Measurements from ENCODE around the gene PPP2R1B.

PPP2R1B gene

GRCh38 chr11:111749646-111750045 lies 16.5 kb downstream of the PPP2R1B start:
- no peak for DNase-seq (ENCODE audit: extremely low read depth in 1 of 2, low read depth in 1 of 2)

- no peak for DNase-seq (ENCODE audit: extremely low read depth in 1 of 2, low read depth in 1 of 2)
Observed at GRCh38 chr11:111748035-111748804, 18.0 kb downstream of the PPP2R1B start.

GRCh38 chr11:111745719-111746504 lies 20.3 kb downstream of the PPP2R1B start:
- DNase-seq (ENCODE audit: extremely low read depth in 1 of 2, low read depth in 1 of 2): no peak

GRCh38 chr11:111743700-111744099 lies 22.5 kb downstream of the PPP2R1B start:
- no peak for DNase-seq (ENCODE audit: extremely low read depth in 1 of 2, low read depth in 1 of 2)

- DNase-seq (ENCODE audit: extremely low read depth in 1 of 2, low read depth in 1 of 2): no peak
Observed at GRCh38 chr11:111741751-111742150, 24.4 kb downstream of the PPP2R1B start.

GRCh38 chr11:111739299-111739698 lies 26.9 kb downstream of the PPP2R1B start:
- no peak for DNase-seq (ENCODE audit: extremely low read depth in 1 of 2, low read depth in 1 of 2)

GRCh38 chr11:111737444-111738210 lies 28.6 kb downstream of the PPP2R1B start:
- DNase-seq (ENCODE audit: extremely low read depth in 1 of 2, low read depth in 1 of 2): no peak

- DNase-seq (ENCODE audit: extremely low read depth in 1 of 2, low read depth in 1 of 2): no peak
Observed at GRCh38 chr11:111736621-111737443, 29.4 kb downstream of the PPP2R1B start.

- DNase-seq (ENCODE audit: extremely low read depth in 1 of 2, low read depth in 1 of 2): no peak
Observed at GRCh38 chr11:111736181-111736590, 30.0 kb downstream of the PPP2R1B start.

- no peak for DNase-seq (ENCODE audit: extremely low read depth in 1 of 2, low read depth in 1 of 2)
Observed at GRCh38 chr11:111735262-111736116, 30.7 kb downstream of the PPP2R1B start.

- DNase-seq (ENCODE audit: extremely low read depth in 1 of 2, low read depth in 1 of 2): no peak
Observed at GRCh38 chr11:111734954-111735261, 31.3 kb downstream of the PPP2R1B start.

- DNase-seq (ENCODE audit: extremely low read depth in 1 of 2, low read depth in 1 of 2): no peak
Observed at GRCh38 chr11:111734101-111734953, 31.9 kb downstream of the PPP2R1B start.

- no peak for DNase-seq (ENCODE audit: extremely low read depth in 1 of 2, low read depth in 1 of 2)
Observed at GRCh38 chr11:111733611-111734088, 32.5 kb downstream of the PPP2R1B start.

- DNase-seq (ENCODE audit: extremely low read depth in 1 of 2, low read depth in 1 of 2): no peak
Observed at GRCh38 chr11:111733016-111733415, 33.2 kb downstream of the PPP2R1B start.

- no peak for DNase-seq (ENCODE audit: extremely low read depth in 1 of 2, low read depth in 1 of 2)
Observed at GRCh38 chr11:111731821-111732220, 34.4 kb downstream of the PPP2R1B start.

- DNase-seq (ENCODE audit: extremely low read depth in 1 of 2, low read depth in 1 of 2): no peak
Observed at GRCh38 chr11:111730871-111731591, 35.2 kb downstream of the PPP2R1B start.

- DNase-seq (ENCODE audit: extremely low read depth in 1 of 2, low read depth in 1 of 2): no peak
Observed at GRCh38 chr11:111729831-111730311, 36.3 kb downstream of the PPP2R1B start.

All from stimulated activated CD8-positive, alpha-beta memory T cell treated with anti-CD3 and anti-CD28 coated beads, Interleukin-7, amount 100 ng/mL, for 48 hours (primary cell).